Measurements from ENCODE around the gene EGLN2. TPM values are rescaled to one million over a fixed set of nuclear protein-coding genes. Genes with fewer than 3 reads are reported as not detected.

Gene EGLN2
- total and polyA plus RNA-seq, 10 of the 15 experiments (the other 5 are each of a cell fraction or from before 2014, with no cell fraction given): 8.6 to 93.0 (median 66.8) TPM

- H3K36me3 ChIP-seq (ENCODE audit: control insufficient read depth in 2 of 2, insufficient read depth in 2 of 2, low read length in 1 of 2): peaks cover 10 to 28% of the 10 kb centered on the region in 2 experiments; a peak in 3 of 4 replicates
- H3K27ac ChIP-seq (ENCODE audit: control insufficient read depth, insufficient read depth): peak overlapping the region; percentile 71
- intact Hi-C loops (cut with micrococcal nuclease; ENCODE audit: unreplicated experiment) (loop anchor here (1.0 to 5.0 kb wide), 2 partner anchors 23 to 92 kb away; no protein-coding TSS in a partner anchor), in situ Hi-C loops (cut with MboI) (no loop called here)
- ChIA-PET SMC1A (ENCODE audit: uncharacterized antibody, unreplicated experiment) (interaction anchor here (0.8 to 13.2 kb wide), 11 partner anchors 10 to 352 kb away, joined by 3 to 256 read pairs (median 3); partner anchors contain the start of genes COQ8B, EGLN2, ITPKC and MIA), RAD21 (ENCODE audit: unreplicated experiment) (interaction anchor here (0.6 to 16.3 kb wide), 18 partner anchors 9 to 1265 kb away, joined by 3 to 291 read pairs (median 4); partner anchors contain the start of genes EGLN2, MIA, NUMBL and RAB4B), CTCF (interaction anchor here (1.0 to 9.0 kb wide), 10 partner anchors 16 to 93 kb away, joined by 3 to 72 read pairs (median 5); partner anchors contain the start of genes EGLN2 and RAB4B), POLR2A (interaction anchor here (0.5 to 9.5 kb wide), 20 partner anchors 9 to 591 kb away, joined by 3 to 331 read pairs (median 5); partner anchors contain the start of genes COQ8B, EGLN2, MIA and NUMBL)
- H3K27me3 ChIP-seq (replicated peaks in 1 of 2; ENCODE audit: control insufficient read depth in 2 of 2, insufficient read depth in 2 of 2, low read length in 1 of 2): no peaks in the 10 kb centered on the region
- H4K20me1 ChIP-seq (ENCODE audit: control insufficient read depth, insufficient read depth): peaks cover 14% of the 10 kb centered on the region
- no TSS peak for BruUV-seq (replicated peaks)
- H3K4me3 ChIP-seq: peak overlapping the region; percentile 79
- H3K9me3 ChIP-seq (replicated peaks; ENCODE audit: control insufficient read depth, insufficient read depth, low read length): no peaks in the 10 kb centered on the region
- DNase-seq (ENCODE audit: low read depth, low spot score): no peak
- peak overlapping the region; percentile 46 for H3K9ac ChIP-seq (ENCODE audit: control insufficient read depth, insufficient read depth, low read length)
- H2AFZ ChIP-seq (ENCODE audit: control insufficient read depth, low read depth, low read length): no peak overlapping the region
- peaks cover 76% of the 10 kb centered on the region for H3K79me2 ChIP-seq (ENCODE audit: control insufficient read depth, insufficient read depth, low read length)
- ATAC-seq: no peak
- WGBS (ENCODE audit: insufficient coverage, insufficient replicate concordance, low lambda C conversion rate, missing lambda C conversion rate): 0% methylated on average over 9 of the region's 9 CpGs
- FAIRE-seq: no peak
- peak overlapping the region; percentile 95 for H3K4me2 ChIP-seq (ENCODE audit: control insufficient read depth, insufficient read depth)
- peaks cover 19% of the 10 kb centered on the region for H3K4me1 ChIP-seq (ENCODE audit: control insufficient read depth, insufficient read depth, low read length)
- TF ChIP-seq NBN (IDR thresholded peaks at IDR 0.05): peak; percentile 81
- TF ChIP-seq CHD2 (IDR thresholded peaks at IDR 0.05; ENCODE audit: borderline replicate concordance, low read depth, low read length): 0 out of 2 replicates have a peak, but pooled peaks have one; percentile 6
- peak; percentile 72 for TF ChIP-seq ZNF384 (IDR thresholded peaks at IDR 0.05; ENCODE audit: borderline replicate concordance, low read depth, low read length)
- no peak for TF ChIP-seq ZBTB11 (CRISPR knock-in tag; IDR thresholded peaks at IDR 0.05)
- TF ChIP-seq JUNB (IDR thresholded peaks at IDR 0.05): no peak
- 0 out of 2 replicates have a peak, but pooled peaks have one; percentile 43 for TF ChIP-seq MTA3 (IDR thresholded peaks at IDR 0.05; ENCODE audit: borderline replicate concordance, low read length)
- no peak for TF ChIP-seq SMAD5 (IDR thresholded peaks at IDR 0.05; ENCODE audit: low read depth)
- no peak for TF ChIP-seq ZNF622 (IDR thresholded peaks at IDR 0.05)
- TF ChIP-seq, protein P1, sequence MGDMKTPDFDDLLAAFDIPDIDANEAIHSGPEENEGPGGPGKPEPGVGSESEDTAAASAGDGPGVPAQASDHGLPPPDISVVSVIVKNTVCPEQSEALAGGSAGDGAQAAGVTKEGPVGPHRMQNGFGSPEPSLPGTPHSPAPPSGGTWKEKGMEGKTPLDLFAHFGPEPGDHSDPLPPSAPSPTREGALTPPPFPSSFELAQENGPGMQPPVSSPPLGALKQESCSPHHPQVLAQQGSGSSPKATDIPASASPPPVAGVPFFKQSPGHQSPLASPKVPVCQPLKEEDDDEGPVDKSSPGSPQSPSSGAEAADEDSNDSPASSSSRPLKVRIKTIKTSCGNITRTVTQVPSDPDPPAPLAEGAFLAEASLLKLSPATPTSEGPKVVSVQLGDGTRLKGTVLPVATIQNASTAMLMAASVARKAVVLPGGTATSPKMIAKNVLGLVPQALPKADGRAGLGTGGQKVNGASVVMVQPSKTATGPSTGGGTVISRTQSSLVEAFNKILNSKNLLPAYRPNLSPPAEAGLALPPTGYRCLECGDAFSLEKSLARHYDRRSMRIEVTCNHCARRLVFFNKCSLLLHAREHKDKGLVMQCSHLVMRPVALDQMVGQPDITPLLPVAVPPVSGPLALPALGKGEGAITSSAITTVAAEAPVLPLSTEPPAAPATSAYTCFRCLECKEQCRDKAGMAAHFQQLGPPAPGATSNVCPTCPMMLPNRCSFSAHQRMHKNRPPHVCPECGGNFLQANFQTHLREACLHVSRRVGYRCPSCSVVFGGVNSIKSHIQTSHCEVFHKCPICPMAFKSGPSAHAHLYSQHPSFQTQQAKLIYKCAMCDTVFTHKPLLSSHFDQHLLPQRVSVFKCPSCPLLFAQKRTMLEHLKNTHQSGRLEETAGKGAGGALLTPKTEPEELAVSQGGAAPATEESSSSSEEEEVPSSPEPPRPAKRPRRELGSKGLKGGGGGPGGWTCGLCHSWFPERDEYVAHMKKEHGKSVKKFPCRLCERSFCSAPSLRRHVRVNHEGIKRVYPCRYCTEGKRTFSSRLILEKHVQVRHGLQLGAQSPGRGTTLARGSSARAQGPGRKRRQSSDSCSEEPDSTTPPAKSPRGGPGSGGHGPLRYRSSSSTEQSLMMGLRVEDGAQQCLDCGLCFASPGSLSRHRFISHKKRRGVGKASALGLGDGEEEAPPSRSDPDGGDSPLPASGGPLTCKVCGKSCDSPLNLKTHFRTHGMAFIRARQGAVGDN (IDR thresholded peaks at IDR 0.05): no peak
- TF ChIP-seq STAT1 (conservative IDR thresholded peaks at IDR 0.05): no peak
- TF ChIP-seq ATF7 (IDR thresholded peaks at IDR 0.05; ENCODE audit: low read depth): peak; percentile 22
- TF ChIP-seq, protein P2, sequence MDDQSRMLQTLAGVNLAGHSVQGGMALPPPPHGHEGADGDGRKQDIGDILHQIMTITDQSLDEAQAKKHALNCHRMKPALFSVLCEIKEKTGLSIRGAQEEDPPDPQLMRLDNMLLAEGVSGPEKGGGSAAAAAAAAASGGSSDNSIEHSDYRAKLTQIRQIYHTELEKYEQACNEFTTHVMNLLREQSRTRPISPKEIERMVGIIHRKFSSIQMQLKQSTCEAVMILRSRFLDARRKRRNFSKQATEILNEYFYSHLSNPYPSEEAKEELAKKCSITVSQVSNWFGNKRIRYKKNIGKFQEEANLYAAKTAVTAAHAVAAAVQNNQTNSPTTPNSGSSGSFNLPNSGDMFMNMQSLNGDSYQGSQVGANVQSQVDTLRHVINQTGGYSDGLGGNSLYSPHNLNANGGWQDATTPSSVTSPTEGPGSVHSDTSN (IDR thresholded peaks at IDR 0.05; ENCODE audit: insufficient replicate concordance, low read depth, low read length): peak; percentile 15
- 0 out of 2 replicates have a peak, but pooled peaks have one; percentile 15 for TF ChIP-seq CREB1 (IDR thresholded peaks at IDR 0.05; ENCODE audit: low read depth)
- TF ChIP-seq IKZF2 (IDR thresholded peaks at IDR 0.05): peak; percentile 74 to 85
- TF ChIP-seq SIX5 (IDR thresholded peaks at IDR 0.05; ENCODE audit: low read depth, low read length, severe bottlenecking): no peak
Measured at GRCh38 chr19:40754611-40755247, 44.3 kb upstream of the EGLN2 start.
